Fibroblast of pulmonary artery (primary cell): Measurements from ENCODE around the gene FBLN2.

Experiments
- DNase-seq: peaks from one replicate; pipeline ENCODE4 v3.0.0-alpha.2; 2010; ENCODE audit warnings: low read depth
- H3K4me3 ChIP-seq: replicated peaks from 2 replicates; pipeline ENCODE4 v1.5.1; 2011; ENCODE audit warnings: low read depth, mild to moderate bottlenecking, control low read depth, low read length, moderate library complexity
- CTCF ChIP-seq: IDR thresholded peaks from 2 replicates; pipeline ENCODE4 v1.5.1; 2011; ENCODE audit warnings: mild to moderate bottlenecking, control low read depth, low read length, inconsistent platforms; ENCODE audit errors: missing control alignments

FBLN2 gene

DNA sequence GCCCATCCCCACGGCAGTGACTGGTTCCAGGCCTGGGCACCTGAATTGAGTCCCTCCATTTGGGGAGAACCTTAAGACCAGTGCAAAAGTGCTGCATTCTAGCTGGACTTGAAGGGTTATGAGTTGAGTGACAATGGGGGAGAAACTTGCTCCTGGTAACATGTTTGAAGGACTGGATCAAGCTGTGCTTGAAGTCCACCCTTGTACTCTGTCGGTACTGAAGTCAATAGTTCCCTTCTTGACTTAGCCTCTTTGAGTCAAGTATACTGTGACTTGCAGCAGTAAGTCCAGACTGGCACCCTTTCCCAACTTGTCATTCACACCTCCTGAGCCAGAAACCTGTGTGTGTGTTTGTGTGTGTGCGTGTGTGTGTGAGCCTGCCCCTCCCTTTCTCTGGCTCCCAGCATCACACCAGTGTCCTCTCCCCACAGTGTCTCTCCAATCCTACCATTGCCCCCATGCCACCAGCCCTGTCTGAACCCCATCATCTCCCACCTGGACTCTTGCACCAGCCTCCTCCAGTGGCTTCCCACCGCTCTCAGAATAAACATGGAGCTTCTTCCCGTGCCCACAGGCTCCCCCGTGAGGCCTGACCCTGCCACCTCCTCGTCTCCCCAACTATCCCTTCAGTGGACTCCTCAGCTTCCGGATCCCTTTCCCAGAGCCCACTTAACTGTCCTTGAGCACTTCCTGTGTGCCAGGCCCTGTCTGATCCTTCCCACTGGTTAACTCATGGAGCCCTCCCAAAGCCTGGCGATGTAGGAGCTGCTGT is 10.2 kb upstream of the FBLN2 start:
- no peak overlapping the region for H3K4me3 ChIP-seq
- no peak for DNase-seq

DNA sequence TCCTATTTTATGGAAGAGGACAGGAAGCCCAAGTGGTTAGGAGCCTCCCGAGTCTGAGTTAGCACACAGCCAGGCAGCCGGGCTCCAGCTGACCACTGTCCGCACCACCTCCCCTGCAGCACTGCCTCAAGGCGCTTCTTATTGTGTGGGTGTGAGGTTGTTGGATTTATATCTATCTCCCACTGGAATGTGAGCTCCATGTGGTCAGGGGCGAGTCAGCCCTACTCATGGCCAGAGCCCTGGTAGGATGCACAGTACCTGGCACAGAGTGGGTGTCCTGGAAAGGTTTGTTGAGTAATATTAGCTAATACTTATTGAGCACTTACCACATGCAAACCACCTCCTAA is 9.7 kb upstream of the FBLN2 start:
- no peak for TF ChIP-seq CTCF
- DNase-seq: peak; percentile 40
- H3K4me3 ChIP-seq: no peak overlapping the region

More for the DNA sequence above, 10.2 kb upstream of the FBLN2 start:
- no peak for TF ChIP-seq CTCF

- TF ChIP-seq CTCF: no peak
- no peak for DNase-seq
- no peak overlapping the region for H3K4me3 ChIP-seq
Measured at GRCh38 chr3:13539671-13540070, 9.3 kb upstream of the FBLN2 start.

- H3K4me3 ChIP-seq: no peak overlapping the region
- TF ChIP-seq CTCF: no peak
- no peak for DNase-seq
Measured at GRCh38 chr3:13540297-13540995, 8.5 kb upstream of the FBLN2 start.

GRCh38 chr3:13541691-13542090 is 7.2 kb upstream of the FBLN2 start:
- TF ChIP-seq CTCF: no peak
- DNase-seq: no peak
- H3K4me3 ChIP-seq: no peak overlapping the region

DNA sequence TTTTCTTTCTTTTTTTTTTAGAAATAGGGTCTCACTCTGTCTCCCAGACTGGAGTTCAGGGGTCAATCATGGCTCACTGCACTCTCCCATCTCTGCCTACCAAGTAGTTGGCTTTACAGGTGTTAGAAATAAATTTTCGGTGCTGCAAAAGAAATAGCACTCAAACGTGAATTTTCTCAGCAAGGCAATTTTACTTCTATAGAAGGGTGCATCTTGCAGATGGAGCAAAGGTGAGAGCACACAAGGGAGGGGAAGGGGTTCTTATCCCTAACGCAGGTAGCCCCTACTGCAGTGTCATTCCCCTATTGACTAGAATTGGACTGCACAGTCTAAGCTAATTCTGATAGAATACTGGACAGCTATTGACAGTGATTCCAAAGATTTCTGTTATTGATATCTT is 6.8 kb upstream of the FBLN2 start:
- no peak for DNase-seq
- TF ChIP-seq CTCF: no peak

More for the DNA sequence above, 6.8 kb upstream of the FBLN2 start:
- H3K4me3 ChIP-seq: no peak overlapping the region
